Right renal pelvis (tissue), 4 donors: ENCODE measurements around the gene TMPRSS15. TPM values are rescaled to one million over a fixed set of nuclear protein-coding genes. Genes with fewer than 3 reads are reported as not detected.

ENCODE experiments used
- DNase-seq, 4 donors: peaks; one replicate each; pipeline ENCODE4 v3.0.0-alpha.2; 2013; ENCODE audit warnings: low read depth in 4 of 4, low spot score in 3 of 4, missing footprints in 1 of 4
- polyA plus RNA-seq, 4 donors: library from polyadenylated mRNA; unstranded; fragments of 120-200 nt; gene quantifications; one replicate each; pipeline ENCODE4 v1.2.1, GENCODE V29; 2013; ENCODE audit not compliant: insufficient read length in 4 of 4

TMPRSS15 gene
- polyA plus RNA-seq, 4 donors, result 0.26 to 0.67 (median 0.34) TPM

- no peak for DNase-seq
Observed at GRCh38 chr21:18350216-18350615, 53.4 kb downstream of the TMPRSS15 start.

DNA sequence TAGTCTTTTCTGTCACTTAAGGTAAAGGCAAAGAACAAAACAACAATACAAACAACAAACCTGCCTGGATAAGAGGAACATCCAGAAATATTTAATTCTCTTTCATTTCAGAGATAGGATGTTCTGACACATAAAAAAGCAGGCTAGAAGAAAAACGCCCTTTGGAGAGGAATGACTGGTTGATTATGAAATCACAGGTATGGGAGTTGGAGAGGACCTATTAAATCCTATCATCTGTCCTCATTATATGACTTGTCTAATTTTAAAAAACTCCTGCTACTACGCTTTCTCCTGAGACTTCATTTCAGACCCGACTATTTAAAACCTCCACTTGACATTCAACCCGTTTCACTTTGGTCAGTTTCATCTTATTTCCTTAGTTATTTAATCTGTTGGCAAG, 54.1 kb downstream of the TMPRSS15 start:
- no peak for DNase-seq

GRCh38 chr21:18340387-18340942, 63.1 kb downstream of the TMPRSS15 start:
- no peak for DNase-seq

GRCh38 chr21:18335651-18336236, 67.8 kb downstream of the TMPRSS15 start:
- DNase-seq, result no peak

DNA sequence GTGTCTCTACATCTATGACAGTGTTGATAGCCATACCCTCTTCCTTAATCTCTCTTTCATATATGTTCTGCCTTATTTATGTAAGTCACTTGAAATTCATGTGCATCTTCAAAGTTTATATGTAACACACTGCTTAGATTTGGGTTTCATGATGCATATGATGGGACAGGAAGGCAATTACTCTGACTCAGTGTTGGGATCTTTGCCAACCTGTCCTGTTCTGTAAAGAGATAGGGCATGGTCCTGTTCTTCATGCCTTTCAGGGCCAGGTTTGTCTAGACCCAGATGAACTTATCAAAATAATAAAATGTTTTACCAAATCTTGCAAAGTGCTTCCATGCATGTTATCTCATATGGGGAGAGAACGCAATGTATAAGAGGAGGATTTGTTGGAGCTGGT, 69.5 kb downstream of the TMPRSS15 start:
- no peak for DNase-seq

- no peak for DNase-seq
Observed at GRCh38 chr21:18318156-18318555, 85.4 kb downstream of the TMPRSS15 start.

GRCh38 chr21:18298228-18298627, 105.4 kb downstream of the TMPRSS15 start:
- no peak for DNase-seq

DNA sequence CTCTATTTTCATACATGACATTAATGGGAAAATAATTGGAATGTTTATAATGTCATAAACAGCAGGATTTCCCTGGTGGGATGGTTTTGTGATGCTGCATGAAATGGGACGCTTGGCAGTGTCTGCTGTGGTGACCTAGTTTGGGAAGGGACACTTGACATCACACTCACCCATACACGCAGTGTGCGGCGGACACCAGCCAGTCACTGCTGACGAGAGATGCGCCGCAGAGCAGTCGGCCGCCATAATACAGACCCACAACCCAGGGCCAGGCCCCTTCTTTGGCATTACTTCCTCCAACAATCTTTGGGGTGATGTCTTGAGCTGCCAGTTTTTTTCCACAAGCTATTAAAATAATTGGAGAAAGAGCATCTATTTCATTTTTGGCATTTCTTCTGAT, 109.5 kb downstream of the TMPRSS15 start:
- DNase-seq, result no peak

GRCh38 chr21:18289876-18290275, 113.7 kb downstream of the TMPRSS15 start:
- no peak for DNase-seq

DNA sequence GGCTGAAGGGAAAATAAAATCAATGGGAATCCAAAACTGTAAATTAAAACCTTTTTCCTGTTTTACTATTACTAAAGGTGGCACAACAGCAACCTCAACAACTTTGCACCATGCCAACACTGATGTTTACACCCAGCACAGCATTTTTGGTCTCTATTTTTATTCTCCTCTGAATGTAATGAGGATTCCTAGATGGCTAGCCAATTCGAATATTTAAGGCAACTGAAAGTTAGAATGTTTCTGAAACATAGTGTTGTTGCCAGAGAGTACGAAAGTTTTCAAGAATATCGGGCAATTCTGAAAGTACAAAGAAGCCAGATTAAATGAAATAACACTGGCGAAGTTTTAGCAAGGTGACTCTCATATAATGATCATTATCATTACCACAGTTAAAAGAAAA, 118.2 kb downstream of the TMPRSS15 start:
- no peak for DNase-seq

GRCh38 chr21:18275781-18276180, 127.8 kb downstream of the TMPRSS15 start:
- DNase-seq, result no peak

DNA sequence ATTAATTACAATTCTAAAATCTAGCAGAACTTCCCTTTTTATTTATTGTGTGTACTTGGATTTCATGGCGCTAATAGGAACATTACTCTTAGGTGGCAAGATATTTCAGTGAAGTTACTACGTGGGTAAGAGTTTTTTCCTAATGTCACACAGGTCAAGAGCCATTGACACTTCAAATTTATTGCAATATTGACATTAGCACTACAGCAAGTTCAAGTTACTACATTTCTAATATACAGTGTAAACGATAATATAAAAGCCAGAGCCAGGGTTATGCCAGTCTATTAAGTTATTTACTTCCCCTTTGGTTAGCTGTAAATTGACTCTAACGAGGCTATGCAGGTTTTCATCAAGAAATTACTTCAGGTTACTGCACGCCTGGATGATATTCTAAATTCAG, 129.2 kb downstream of the TMPRSS15 start:
- no peak for DNase-seq

DNA sequence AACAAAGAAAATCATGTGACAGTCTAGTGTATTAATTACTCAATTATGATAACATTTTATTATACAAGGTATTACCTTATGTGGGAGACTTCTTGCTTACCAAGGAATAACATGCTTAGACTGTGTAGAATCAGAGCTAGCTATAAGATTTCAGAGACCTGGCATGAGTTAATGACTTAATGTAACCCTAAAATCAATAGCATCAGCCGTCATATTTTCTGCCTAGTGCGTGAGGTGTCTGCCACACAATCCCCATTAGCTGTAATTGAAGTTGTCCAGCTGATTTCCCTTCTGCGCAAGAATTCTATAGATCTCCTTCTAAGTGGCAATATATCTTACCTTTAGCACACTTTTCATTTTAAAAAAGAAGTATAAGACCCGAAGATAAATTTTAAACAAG, 130.2 kb downstream of the TMPRSS15 start:
- no peak for DNase-seq

DNA sequence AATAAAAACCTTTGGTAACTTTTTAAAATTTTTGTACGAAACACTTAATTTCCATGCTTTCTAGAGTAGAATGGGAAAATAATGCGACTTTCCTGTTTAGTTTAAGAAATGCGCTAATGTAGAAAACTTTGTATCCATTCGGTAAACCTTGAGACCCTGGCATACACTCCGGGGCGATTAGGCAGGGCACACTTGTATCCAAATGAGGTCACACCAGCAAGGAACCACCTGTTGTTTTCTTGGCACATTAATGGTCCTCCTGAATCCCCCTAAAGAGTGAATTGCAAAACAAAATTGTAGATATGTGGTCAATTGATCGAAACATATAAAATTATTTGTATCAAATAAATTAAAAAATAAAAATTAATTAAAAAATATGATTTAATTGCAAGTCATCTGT, 133.7 kb downstream of the TMPRSS15 start:
- no peak for DNase-seq

DNA sequence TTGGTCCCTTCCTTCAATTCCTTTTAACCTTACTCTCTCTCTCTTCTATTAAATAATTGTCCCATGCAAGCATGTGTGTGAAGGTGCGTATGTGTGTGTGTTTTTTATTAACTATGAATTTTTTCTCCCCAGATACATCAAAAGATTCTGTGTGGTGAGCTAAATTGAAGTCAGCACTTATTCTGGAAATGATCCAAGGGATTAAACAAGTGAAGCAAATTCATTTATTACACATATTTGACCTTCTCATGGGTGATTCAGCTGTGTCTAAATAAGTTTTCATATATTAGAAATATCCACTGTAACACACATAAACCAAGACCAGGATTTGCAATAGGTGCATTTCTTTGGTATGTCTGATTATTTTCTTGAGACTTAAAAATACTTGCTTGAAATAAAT, 134.7 kb downstream of the TMPRSS15 start:
- no peak for DNase-seq

- no peak for DNase-seq
Observed at GRCh38 chr21:18267496-18267895, 136.1 kb downstream of the TMPRSS15 start.

DNA sequence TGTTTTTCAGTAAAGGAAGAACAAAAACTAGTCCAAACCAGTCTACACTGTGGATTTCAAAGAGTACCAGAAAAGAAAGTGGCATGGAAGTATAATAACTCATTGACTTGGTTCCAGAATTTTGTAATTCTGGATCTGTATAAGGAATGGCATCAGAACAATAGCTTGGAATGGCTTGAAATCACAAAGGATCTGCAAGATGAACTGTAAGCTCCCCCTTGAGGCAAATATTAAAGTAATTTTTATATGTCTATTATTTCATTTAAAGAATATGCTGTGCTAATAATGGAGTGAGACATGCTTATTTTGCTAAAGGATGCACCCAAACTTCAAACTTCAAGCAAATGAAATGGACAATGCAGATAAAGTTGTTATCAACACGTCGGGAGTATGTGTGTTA, 137.6 kb downstream of the TMPRSS15 start:
- DNase-seq, result no peak

DNA sequence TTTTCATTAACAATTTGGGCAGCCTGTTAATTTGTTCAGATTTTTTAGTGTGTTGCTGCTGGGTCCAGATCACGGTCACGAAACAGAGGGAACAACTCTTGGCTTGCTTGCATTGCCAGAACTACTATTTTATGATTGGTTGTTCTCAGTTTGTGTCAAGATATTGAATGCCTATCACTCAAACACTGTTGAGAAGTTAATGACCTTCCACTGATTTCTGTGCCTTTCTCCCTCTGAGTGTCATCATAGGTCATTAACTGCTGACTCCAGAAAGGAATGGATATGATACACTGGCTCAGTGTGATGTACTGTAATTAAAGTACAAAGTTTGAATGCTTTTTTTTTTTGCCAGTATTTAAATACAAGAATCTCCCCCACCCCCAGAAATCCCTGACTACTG, 149.8 kb downstream of the TMPRSS15 start:
- no peak for DNase-seq

GRCh38 chr21:18253221-18253620, 150.4 kb downstream of the TMPRSS15 start:
- no peak for DNase-seq

DNA sequence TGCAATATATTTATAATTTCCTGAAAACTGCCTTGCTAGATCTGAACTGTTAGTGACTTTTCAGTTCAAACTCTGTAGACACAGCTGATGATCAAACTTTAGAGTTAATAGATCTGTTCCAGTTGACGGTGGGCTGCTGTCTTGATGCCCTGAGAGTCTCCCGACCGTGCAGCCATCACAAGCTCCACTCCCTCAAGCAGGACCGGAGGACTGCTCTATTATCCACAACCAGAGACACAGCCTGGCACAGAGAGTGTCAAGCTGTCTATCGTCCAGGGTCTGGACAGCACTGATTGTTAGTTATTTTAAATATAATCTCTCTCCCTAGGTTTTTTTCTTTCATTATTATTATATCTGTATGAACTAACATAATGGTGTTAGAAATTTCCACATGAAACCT, 150.9 kb downstream of the TMPRSS15 start:
- DNase-seq, result no peak

GRCh38 chr21:18252256-18252655, 151.3 kb downstream of the TMPRSS15 start:
- no peak for DNase-seq

DNA sequence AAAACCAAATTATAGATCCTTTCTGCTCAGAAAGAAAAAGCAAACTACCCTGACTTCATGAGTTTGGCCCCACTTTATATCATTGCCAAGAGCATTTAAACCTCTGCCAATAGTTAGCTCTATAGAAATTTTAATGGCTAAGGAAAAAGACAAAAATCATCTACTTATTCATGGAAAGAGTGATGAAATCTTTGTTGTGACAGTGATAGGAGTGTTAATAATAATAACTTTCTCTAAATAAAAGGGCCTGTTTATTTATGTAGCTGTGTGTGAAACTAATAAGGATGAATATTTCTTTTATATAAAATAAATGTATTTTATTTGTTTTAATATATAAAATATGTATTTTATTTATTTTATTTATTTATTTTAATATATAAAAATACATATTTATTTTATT, 152.5 kb downstream of the TMPRSS15 start:
- DNase-seq, result no peak

- no peak for DNase-seq
Observed at GRCh38 chr21:18249672-18250071, 153.9 kb downstream of the TMPRSS15 start.
